ENCODE measurements around the gene TFPT.

TFPT gene

GRCh38 chr19:54115109-54116063 is at the start of gene TFPT, which contains the start of gene PRPF31:
TSS of gene TFPT (minus strand) at chr19:54115657. CDS start at chr19:54115269, 388 bp downstream.
TSS of gene PRPF31 (plus strand) at chr19:54115754. CDS start at chr19:54118279, 2,525 bp downstream.
- FAIRE-seq: peak; percentile 84

GRCh38 chr19:54165222-54165621 is 49.8 kb upstream of the TFPT start:
- no peak for FAIRE-seq

- no peak for FAIRE-seq
Measured at GRCh38 chr19:54164369-54165068, 49.1 kb upstream of the TFPT start.

GRCh38 chr19:54162884-54163283 is 47.4 kb upstream of the TFPT start:
- FAIRE-seq: no peak

GRCh38 chr19:54162241-54162805 is 46.9 kb upstream of the TFPT start:
- FAIRE-seq: no peak

- FAIRE-seq: no peak
Measured at GRCh38 chr19:54160854-54161253, 45.4 kb upstream of the TFPT start.

GRCh38 chr19:54160182-54160811 is 44.8 kb upstream of the TFPT start:
- FAIRE-seq: no peak

GRCh38 chr19:54159352-54160181 is 44.1 kb upstream of the TFPT start, which contains the start of gene LENG1:
TSS of gene LENG1 (minus strand) at chr19:54159721. CDS start at chr19:54159695, 26 bp downstream.
- FAIRE-seq: peak; percentile 100

- FAIRE-seq: no peak
Measured at GRCh38 chr19:54158812-54159351, 43.4 kb upstream of the TFPT start.

- FAIRE-seq: no peak
Measured at GRCh38 chr19:54156953-54157352, 41.5 kb upstream of the TFPT start.

- FAIRE-seq: no peak
Measured at GRCh38 chr19:54156490-54156889, 41.0 kb upstream of the TFPT start.

GRCh38 chr19:54155694-54156093 is 40.2 kb upstream of the TFPT start:
- FAIRE-seq: no peak

GRCh38 chr19:54154603-54155345 is 39.3 kb upstream of the TFPT start:
- FAIRE-seq: no peak

GRCh38 chr19:54153731-54154326 is 38.4 kb upstream of the TFPT start:
- no peak for FAIRE-seq

- no peak for FAIRE-seq
Measured at GRCh38 chr19:54152878-54153524, 37.5 kb upstream of the TFPT start.

GRCh38 chr19:54152267-54152666 is 36.8 kb upstream of the TFPT start:
- FAIRE-seq: no peak

- no peak for FAIRE-seq
Measured at GRCh38 chr19:54151362-54152035, 36.0 kb upstream of the TFPT start.

GRCh38 chr19:54149021-54149812 is 33.8 kb upstream of the TFPT start:
- FAIRE-seq: no peak
